GM12875 (cell line): ENCODE results near the gene DOCK1.

Experiments used
- H3K4me3 ChIP-seq: one replicate; pipeline ENCODE4 v1.5.1; 2011; ENCODE audit warnings: low read depth, low read length, control low read depth
- TF ChIP-seq, protein P1 (sequence below): IDR thresholded peaks from 2 replicates; pipeline ENCODE4 v1.5.1; 2011; ENCODE audit warnings: low read depth, mild to moderate bottlenecking, control low read depth, inconsistent platforms, low read length, moderate library complexity, borderline replicate concordance; ENCODE audit not compliant: insufficient read depth

The DOCK1 gene

DNA sequence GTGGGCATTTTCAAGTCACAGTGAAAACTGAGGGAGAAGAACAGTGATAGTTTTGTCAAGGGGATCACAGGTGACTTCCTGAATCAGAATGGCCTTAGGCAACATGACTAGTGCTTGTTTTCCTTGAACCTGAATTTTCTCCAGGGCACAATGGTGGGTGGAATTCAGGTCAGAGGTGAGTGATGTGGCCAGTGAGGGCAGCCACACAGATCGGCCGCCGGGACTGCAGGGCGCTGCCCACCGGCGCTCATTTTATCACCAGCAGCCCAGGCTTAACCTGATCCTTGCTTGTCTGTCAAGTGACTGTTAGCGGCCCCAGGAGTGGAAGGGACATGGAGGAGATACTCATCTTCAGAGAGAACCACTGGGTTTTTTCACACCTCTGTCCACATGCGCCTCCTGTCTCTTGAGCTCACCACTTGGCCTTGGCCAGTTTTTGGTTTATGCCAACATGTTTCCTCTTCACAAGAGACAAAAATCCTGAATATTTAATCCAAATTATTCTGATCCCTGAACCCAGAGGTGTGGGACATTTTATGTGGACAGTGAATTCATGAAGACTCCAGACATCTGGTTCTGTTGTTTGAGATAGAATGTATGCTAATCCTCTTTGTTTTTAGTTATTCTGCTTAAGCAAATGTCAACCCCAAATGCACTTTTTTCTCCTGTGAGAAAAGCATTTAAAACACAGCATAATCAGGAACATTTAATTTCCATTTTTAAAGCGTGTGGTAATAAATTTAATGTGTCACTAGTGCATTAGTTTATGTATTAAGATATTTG lies 108.7 kb downstream of the DOCK1 start:
- H3K4me3 ChIP-seq, result no peak overlapping the region
- TF ChIP-seq, protein P1, sequence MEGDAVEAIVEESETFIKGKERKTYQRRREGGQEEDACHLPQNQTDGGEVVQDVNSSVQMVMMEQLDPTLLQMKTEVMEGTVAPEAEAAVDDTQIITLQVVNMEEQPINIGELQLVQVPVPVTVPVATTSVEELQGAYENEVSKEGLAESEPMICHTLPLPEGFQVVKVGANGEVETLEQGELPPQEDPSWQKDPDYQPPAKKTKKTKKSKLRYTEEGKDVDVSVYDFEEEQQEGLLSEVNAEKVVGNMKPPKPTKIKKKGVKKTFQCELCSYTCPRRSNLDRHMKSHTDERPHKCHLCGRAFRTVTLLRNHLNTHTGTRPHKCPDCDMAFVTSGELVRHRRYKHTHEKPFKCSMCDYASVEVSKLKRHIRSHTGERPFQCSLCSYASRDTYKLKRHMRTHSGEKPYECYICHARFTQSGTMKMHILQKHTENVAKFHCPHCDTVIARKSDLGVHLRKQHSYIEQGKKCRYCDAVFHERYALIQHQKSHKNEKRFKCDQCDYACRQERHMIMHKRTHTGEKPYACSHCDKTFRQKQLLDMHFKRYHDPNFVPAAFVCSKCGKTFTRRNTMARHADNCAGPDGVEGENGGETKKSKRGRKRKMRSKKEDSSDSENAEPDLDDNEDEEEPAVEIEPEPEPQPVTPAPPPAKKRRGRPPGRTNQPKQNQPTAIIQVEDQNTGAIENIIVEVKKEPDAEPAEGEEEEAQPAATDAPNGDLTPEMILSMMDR, result no peak

DNA sequence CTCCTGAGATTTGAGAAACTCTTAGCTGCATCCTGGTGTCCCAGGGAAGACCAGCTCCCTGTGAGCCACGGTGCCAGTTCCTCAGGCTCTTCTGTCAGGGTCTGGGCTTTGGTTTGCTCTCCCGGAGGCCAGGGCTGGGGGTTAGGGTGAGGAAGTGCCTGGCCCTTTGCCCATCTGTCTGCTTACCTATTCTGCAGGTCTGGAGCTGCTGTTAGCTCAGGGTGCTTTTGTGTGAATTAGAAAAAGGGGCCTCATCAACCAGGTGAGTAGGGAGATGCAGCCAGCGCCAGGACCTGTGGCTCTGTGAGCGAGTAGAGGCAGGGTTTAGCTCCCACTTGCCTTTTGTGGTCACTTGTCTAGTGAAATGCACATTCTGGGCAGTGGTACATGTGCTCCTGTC lies 109.4 kb downstream of the DOCK1 start:
- no peak overlapping the region for H3K4me3 ChIP-seq

DNA sequence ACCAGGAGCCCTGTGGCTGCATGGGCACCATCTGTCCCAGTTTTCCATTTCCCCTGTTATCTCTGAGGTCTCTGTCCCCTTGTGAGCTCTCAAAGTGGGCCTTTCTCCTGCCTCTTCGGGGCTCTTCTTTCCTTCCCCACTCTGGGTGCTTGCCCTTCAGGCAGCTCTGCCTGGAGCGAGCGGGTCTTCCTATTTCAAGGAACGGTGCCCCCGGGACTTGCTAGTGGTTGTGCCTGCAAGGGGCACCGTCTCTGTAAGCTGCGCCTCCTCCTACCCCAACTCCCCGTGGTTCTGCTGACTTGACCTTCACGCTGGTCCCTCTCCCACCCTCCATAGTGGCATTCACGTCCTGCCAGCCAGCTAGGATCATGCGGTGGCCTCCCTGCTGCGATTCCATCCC lies 110.1 kb downstream of the DOCK1 start:
- no peak overlapping the region for H3K4me3 ChIP-seq
- TF ChIP-seq, protein P1, result no peak

More for the DNA sequence above, 109.4 kb downstream of the DOCK1 start:
- TF ChIP-seq, protein P1, result no peak

DNA sequence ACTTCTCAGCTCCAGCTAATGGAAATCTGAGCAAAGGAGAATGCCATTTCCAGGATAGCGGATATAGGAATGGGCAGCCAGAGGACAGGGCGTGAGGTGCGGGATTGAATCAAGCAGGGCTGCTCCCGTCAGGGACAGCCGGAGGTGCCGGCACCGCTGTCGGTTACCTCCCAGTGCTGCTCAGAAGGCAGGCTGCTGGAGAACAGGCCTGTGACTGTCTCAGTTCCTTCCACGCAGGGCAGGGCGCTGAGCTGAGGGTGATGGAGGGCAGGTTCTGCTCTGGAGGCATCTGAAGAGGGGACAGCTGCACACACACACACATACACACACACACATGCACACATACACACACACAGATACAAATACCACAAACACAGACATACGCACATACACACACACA lies 111.1 kb downstream of the DOCK1 start:
- no peak overlapping the region for H3K4me3 ChIP-seq
- TF ChIP-seq, protein P1, result no peak

DNA sequence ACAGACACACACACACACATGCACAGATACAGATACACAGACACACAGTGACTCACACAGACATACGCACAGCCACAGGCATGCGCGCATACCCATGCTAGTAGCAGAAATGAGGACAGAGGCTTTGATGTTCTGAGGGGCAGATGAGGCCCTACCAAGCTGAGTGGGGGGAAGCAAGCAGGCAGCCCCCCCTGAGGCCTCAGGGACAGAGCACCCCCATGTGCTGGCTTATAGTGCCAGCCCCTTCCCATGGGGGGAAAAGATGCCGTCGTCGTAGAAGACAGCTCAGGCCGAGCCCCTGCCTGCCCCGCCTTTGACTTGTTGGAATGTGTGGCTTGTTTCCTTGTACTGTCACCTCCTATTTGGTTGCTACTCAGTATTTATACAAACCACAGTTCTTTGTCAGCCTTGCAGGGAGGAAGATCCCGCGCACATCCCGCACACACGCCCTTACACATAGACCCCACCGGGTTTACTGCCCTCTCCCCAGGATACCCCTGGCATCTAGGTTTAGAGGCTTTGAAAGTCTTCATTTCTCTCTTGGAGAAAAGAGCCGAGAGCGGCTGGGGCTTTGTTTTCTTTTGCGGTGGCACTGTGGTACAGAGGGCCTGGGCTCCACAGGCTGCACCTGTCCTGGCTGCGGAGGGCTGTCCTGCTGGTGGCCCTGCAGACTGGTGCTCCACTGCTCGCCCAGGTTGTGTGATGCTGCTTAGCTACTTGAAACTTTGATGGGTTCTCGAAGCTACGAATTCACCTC lies 112.5 kb downstream of the DOCK1 start:
- TF ChIP-seq, protein P1, result no peak
- H3K4me3 ChIP-seq, result no peak overlapping the region

DNA sequence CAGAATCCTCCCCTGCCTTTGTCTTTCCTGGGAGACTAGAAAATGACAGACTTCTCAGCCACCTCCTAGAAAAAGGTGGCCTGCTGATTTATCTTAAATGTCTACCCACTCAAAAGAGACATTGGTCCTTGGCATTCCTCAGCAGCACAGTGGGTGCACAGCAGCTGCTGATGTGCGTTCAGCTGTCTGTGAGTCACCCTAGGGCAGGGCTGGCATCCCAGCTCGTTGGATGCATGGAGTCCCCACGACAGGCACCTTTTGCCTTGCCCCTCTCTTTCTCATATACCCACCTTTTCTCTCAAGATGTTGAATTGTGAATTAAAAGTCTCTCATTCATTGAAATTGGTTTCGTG lies 113.0 kb downstream of the DOCK1 start:
- TF ChIP-seq, protein P1, result no peak
- H3K4me3 ChIP-seq, result no peak overlapping the region

DNA sequence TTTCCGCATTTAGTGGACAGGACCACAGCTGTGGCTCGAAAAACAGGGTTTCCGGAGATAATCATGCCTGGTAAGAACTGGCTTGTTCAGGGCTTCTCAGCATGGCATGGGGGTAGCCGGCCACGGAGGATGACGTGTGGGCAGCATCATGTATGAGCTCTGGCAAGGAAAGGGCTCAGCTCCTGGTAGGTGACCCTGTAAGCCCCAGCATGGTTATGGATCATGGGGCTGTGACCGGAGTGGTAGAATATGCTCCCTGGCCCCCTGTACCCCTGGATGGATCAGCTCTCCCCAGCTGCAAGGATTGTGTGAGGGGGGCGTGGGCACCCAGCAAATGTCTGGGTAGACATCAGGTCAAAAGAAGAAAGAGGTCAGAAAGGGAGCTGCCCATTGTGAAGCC lies 113.5 kb downstream of the DOCK1 start:
- H3K4me3 ChIP-seq, result no peak overlapping the region
- TF ChIP-seq, protein P1, result no peak
